Peyer's patch (tissue), 4 donors: Measurements from ENCODE around the gene NCF2. TPM values are rescaled to one million over a fixed set of nuclear protein-coding genes. Genes with fewer than 3 reads are reported as not detected.

Source experiments
- DNase-seq, 3 donors: peaks; one replicate each; pipeline ENCODE4 v3.0.0-alpha.2; 2017 to 2019
- H3K27ac ChIP-seq, 4 donors: fragments of 200-600 bp; sonication (generic); one replicate each; pipeline ENCODE4 v1.5.1; 2016 to 2019
- H3K27me3 ChIP-seq, 2 donors: fragments of 200-600 bp; sonication (generic); one replicate each; pipeline ENCODE4 v1.5.1; 2019
- H3K36me3 ChIP-seq, 3 donors: fragments of 200-600 bp; sonication (generic); one replicate each; pipeline ENCODE4 v1.5.1; 2016 to 2019
- H3K4me1 ChIP-seq, 4 donors: fragments of 200-600 bp; sonication (generic); one replicate each; pipeline ENCODE4 v1.5.1; 2016 to 2019
- H3K4me3 ChIP-seq, 4 donors: fragments of 200-600 bp; sonication (generic); 1 replicate in 3 of 4; 2 replicates in 1 of 4; pipeline ENCODE4 v1.5.1; 2016 to 2019; ENCODE audit warnings: mild to moderate bottlenecking in 1 of 4
- H3K9me3 ChIP-seq, 4 donors: fragments of 200-600 bp; sonication (generic); one replicate each; pipeline ENCODE4 v1.5.1; 2016 to 2019; ENCODE audit warnings: mild to moderate bottlenecking in 1 of 4
- POLR2A ChIP-seq, 2 donors: fragments of 450-650 bp; IDR thresholded peaks; one replicate each; pipeline ENCODE4 v1.5.1; 2017; ENCODE audit warnings: antibody characterized with exemption in 2 of 2, mild to moderate bottlenecking in 2 of 2, moderate library complexity in 2 of 2
- total RNA-seq, 4 donors: library from RNA; depleted of rRNA; stranded (reverse); fragments of >200 nt; gene quantifications; one replicate each; pipeline ENCODE4 v1.1.0, GENCODE V29; 2016
- TF ChIP-seq, protein P1 (sequence below), 6 experiments: fragments of 450-650 bp in 4 of 6; fragments of 200-600 bp in 2 of 6; sonication (generic) in 1 of 6; IDR thresholded peaks; one replicate each; pipeline ENCODE4 v1.5.1; 2017 to 2019; ENCODE audit warnings: antibody characterized with exemption in 6 of 6, mild to moderate bottlenecking in 3 of 6, moderate library complexity in 1 of 6

The NCF2 gene
- total RNA-seq, 4 donors from 2014 or later: 1.6 to 13.2 (median 5.6) TPM

DNA sequence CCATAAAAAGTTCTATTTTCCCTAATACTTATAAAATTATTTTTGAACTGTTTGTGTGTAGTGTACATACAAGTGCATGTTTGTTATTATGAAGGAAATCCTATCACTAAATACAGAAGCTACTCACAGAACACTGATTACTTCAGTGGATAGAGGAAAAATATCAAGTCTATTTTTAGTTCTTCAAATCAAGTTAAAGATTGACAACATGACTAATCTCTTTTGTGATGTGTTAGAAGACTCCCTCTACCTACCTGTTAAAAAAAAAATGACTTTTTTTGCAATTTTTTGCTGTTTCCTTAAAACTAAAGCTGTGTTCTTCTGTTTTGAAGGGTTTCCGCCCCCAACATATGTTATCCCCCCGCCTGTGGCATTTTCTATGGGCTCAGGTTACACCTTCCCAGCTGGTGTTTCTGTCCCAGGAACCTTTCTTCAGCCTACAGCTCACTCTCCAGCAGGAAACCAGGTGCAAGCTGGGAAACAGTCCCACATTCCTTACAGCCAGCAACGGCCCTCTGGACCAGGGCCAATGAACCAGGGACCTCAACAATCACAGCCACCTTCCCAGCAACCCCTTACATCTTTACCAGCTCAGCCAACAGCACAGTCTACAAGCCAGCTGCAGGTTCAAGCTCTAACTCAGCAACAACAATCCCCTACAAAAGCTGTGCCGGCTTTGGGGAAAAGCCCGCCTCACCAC is 45.5 kb downstream of the NCF2 start:
- DNase-seq: no peak
- no peaks in the 10 kb centered on the region for H3K4me1 ChIP-seq
- peaks cover 0 to 85% (median 0%) of the 10 kb centered on the region in 3 donors for H3K36me3 ChIP-seq
- TF ChIP-seq, protein P1, sequence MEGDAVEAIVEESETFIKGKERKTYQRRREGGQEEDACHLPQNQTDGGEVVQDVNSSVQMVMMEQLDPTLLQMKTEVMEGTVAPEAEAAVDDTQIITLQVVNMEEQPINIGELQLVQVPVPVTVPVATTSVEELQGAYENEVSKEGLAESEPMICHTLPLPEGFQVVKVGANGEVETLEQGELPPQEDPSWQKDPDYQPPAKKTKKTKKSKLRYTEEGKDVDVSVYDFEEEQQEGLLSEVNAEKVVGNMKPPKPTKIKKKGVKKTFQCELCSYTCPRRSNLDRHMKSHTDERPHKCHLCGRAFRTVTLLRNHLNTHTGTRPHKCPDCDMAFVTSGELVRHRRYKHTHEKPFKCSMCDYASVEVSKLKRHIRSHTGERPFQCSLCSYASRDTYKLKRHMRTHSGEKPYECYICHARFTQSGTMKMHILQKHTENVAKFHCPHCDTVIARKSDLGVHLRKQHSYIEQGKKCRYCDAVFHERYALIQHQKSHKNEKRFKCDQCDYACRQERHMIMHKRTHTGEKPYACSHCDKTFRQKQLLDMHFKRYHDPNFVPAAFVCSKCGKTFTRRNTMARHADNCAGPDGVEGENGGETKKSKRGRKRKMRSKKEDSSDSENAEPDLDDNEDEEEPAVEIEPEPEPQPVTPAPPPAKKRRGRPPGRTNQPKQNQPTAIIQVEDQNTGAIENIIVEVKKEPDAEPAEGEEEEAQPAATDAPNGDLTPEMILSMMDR (IDR thresholded peaks at IDR 0.05): no peak
- no peak for TF ChIP-seq POLR2A (IDR thresholded peaks at IDR 0.05)
- H3K9me3 ChIP-seq: no peaks in the 10 kb centered on the region
- H3K27me3 ChIP-seq: no peaks in the 10 kb centered on the region
- no peak overlapping the region for H3K4me3 ChIP-seq
- no peak overlapping the region for H3K27ac ChIP-seq

DNA sequence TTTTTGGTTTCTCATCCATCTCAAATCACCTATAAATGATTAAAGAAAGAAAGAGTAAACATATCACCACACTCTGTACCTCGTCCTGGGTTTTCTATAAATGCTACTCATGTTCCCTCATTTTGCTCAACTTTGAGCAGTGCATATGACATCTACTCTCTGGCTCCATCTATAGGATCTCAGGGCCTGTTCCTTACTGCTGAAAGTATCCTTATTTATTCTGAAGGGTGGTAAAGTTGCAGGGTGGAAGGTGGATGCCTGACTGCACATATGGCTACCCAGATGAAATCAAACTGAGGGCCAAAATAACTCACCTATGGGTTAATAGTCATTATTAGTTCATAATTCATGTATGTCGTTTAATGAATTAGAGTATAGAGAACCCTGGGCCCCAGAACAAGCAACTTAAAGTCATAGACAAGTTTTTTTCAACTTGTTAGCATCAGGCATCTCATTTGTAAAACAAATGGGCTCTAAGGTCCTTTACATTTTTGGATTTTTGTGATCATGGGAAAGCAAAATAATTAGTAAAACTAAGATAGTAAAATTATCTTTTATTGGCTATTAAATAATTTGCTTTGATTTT is 46.5 kb downstream of the NCF2 start:
- peaks cover 0 to 85% (median 0%) of the 10 kb centered on the region in 3 donors for H3K36me3 ChIP-seq
- no peaks in the 10 kb centered on the region for H3K9me3 ChIP-seq
- TF ChIP-seq, protein P1 (IDR thresholded peaks at IDR 0.05): peak in 5 of 6 experiments; percentile 19 to 86 (median 77)
- no peak for TF ChIP-seq POLR2A (IDR thresholded peaks at IDR 0.05)
- H3K4me1 ChIP-seq: no peaks in the 10 kb centered on the region
- no peak overlapping the region for H3K4me3 ChIP-seq
- peak in 1 of 3 donors; percentile 50 for DNase-seq
- H3K27me3 ChIP-seq: no peaks in the 10 kb centered on the region
- no peak overlapping the region for H3K27ac ChIP-seq

- Histone ChIP-seq H3K4me3 (no peak overlapping the region), H3K9me3 (no peaks in the 10 kb centered on the region), H3K27me3 (no peaks in the 10 kb centered on the region), H3K4me1 (no peaks in the 10 kb centered on the region), H3K27ac (no peak overlapping the region), H3K36me3 (peaks cover 0 to 95% (median 0%) of the 10 kb centered on the region in 3 donors)
- TF ChIP-seq POLR2A (IDR thresholded peaks at IDR 0.05): no peak
- no peak for DNase-seq
These were observed 52.9 kb downstream of the NCF2 start for GRCh38 chr1:183537405-183537804.

DNA sequence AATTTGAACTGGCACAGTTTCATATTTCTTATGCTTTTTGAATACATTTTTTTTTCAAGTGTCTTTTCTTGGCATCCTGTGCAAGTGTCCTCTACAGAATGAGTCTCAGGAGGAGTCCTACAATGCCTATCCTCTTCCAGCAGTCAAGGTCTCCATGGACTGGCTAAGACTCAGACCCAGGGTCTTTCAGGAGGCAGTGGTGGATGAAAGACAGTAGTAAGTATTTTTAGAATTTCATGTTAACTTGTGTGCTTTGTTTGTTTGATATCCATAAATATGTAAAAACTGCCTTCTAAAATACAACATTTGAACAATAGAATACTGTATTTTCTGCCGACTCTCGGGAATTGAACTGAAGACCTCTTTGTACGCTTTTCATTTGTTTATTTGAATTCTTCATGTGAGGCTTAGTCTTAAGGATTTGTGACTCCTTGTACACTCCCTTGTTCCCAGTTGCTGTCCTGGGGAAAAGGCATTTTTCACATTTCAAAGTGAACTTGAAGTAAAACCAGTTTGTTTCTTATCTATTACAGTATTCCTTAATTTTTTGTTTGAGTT is 56.6 kb downstream of the NCF2 start:
- H3K9me3 ChIP-seq: no peaks in the 10 kb centered on the region
- no peaks in the 10 kb centered on the region for H3K27me3 ChIP-seq
- no peak for DNase-seq
- H3K4me1 ChIP-seq: no peaks in the 10 kb centered on the region
- H3K36me3 ChIP-seq: peaks cover 0 to 83% (median 0%) of the 10 kb centered on the region in 3 donors
- H3K4me3 ChIP-seq: no peak overlapping the region
- H3K27ac ChIP-seq: no peak overlapping the region
- TF ChIP-seq, protein P1 (IDR thresholded peaks at IDR 0.05): no peak
- TF ChIP-seq POLR2A (IDR thresholded peaks at IDR 0.05): no peak

DNA sequence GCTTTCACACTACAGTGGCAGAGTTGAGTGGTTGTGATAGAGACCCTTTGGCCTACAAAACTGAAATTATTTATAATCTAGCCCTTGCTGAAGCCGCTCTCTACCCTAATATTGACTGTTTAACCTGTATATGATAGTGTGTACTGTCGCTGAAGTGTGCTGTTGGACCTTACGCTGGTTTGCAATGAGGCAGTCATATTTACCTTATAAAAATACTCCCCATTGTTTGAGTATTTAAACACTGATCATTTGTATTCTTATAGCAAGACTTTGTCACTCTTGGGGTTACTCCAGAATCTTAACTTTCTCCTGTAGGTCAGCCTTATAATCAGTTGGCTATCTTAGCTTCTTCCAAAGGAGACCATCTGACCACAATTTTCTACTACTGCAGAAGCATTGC is 61.7 kb downstream of the NCF2 start:
- H3K4me3 ChIP-seq: no peak overlapping the region
- no peaks in the 10 kb centered on the region for H3K4me1 ChIP-seq
- TF ChIP-seq, protein P1 (IDR thresholded peaks at IDR 0.05): no peak
- no peak for TF ChIP-seq POLR2A (IDR thresholded peaks at IDR 0.05)
- no peak overlapping the region for H3K27ac ChIP-seq
- peaks cover 0 to 68% (median 0%) of the 10 kb centered on the region in 3 donors for H3K36me3 ChIP-seq
- H3K27me3 ChIP-seq: no peaks in the 10 kb centered on the region
- no peak for DNase-seq
- H3K9me3 ChIP-seq: no peaks in the 10 kb centered on the region

DNA sequence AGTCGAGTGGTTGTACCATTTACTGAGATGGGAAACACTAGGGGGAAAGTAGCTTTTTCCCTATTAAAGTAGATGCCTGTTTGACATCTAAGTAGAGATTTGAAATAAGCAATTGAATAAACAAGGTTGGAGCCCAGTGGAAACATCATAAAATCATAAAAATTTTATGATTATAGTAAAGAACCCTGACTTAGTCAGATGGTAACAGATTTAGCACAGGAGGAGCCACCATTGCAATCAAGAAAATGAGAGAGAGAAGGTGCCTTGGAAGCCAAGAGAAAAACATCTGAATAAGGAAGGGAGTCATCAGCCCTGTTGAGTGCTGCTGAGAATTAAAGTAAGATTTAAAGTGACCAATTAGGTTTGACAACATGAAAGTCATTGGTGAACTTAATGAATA is 68.2 kb downstream of the NCF2 start:
- no peaks in the 10 kb centered on the region for H3K9me3 ChIP-seq
- no peak for DNase-seq
- H3K27me3 ChIP-seq: no peaks in the 10 kb centered on the region
- H3K4me1 ChIP-seq: no peaks in the 10 kb centered on the region
- TF ChIP-seq, protein P1 (IDR thresholded peaks at IDR 0.05): no peak
- no peak for TF ChIP-seq POLR2A (IDR thresholded peaks at IDR 0.05)
- peaks cover 0 to 42% (median 0%) of the 10 kb centered on the region in 3 donors for H3K36me3 ChIP-seq
- H3K27ac ChIP-seq: no peak overlapping the region
- H3K4me3 ChIP-seq: no peak overlapping the region
